Islet precursor cell (in vitro differentiated cells): ENCODE data around the gene RNPS1.

Experiments
- DNase-seq: peaks from one replicate; pipeline ENCODE4 v3.0.0-alpha.2; 2018

The RNPS1 gene

GRCh38 chr16:2233872-2234812 lies 33.8 kb downstream of the RNPS1 start:
- DNase-seq, result no peak

GRCh38 chr16:2233046-2233775 lies 34.7 kb downstream of the RNPS1 start:
- DNase-seq, result no peak

- DNase-seq, result no peak
Measured at GRCh38 chr16:2232094-2232990, 35.6 kb downstream of the RNPS1 start.

- DNase-seq, result no peak
Measured at GRCh38 chr16:2231016-2231931, 36.7 kb downstream of the RNPS1 start.

GRCh38 chr16:2230376-2230775 lies 37.5 kb downstream of the RNPS1 start:
- DNase-seq, result no peak

- DNase-seq, result no peak
Measured at GRCh38 chr16:2229632-2230250, 38.2 kb downstream of the RNPS1 start.

- DNase-seq, result no peak
Measured at GRCh38 chr16:2229091-2229490, 38.8 kb downstream of the RNPS1 start.

- DNase-seq, result no peak
Measured at GRCh38 chr16:2228161-2228824, 39.6 kb downstream of the RNPS1 start.

- DNase-seq, result no peak
Measured at GRCh38 chr16:2226918-2227317, 41.0 kb downstream of the RNPS1 start.

GRCh38 chr16:2226245-2226793 lies 41.6 kb downstream of the RNPS1 start:
- DNase-seq, result no peak

- DNase-seq, result peak; percentile 79
Measured at GRCh38 chr16:2223942-2224486, 43.9 kb downstream of the RNPS1 start.

GRCh38 chr16:2223221-2223941 lies 44.5 kb downstream of the RNPS1 start, which contains the start of gene E4F1:
Gene E4F1, plus strand, starts transcription at chr16:2223591. Its CDS starts 23 bp downstream, at chr16:2223614.
- DNase-seq, result peak; percentile 100

- DNase-seq, result no peak
Measured at GRCh38 chr16:2216330-2216729, 51.6 kb downstream of the RNPS1 start.

GRCh38 chr16:2214719-2214968 lies 53.3 kb downstream of the RNPS1 start, which contains the start of gene PGP:
Gene PGP, minus strand, starts transcription at chr16:2214840. Its CDS starts 63 bp downstream, at chr16:2214777.
- no peak for DNase-seq

GRCh38 chr16:2213817-2214718 lies 53.9 kb downstream of the RNPS1 start:
- DNase-seq, result no peak

GRCh38 chr16:2212362-2213324 lies 55.3 kb downstream of the RNPS1 start:
- DNase-seq, result peak; percentile 74

- no peak for DNase-seq
Measured at GRCh38 chr16:2211923-2212347, 56.0 kb downstream of the RNPS1 start.
